ENCODE results near the gene ALG14.

- TF ChIP-seq SPI1 (IDR thresholded peaks at IDR 0.05; ENCODE audit: borderline replicate concordance, low read depth): no peak
- no peak for TF ChIP-seq CTCF (IDR thresholded peaks at IDR 0.05; ENCODE audit: insufficient read depth, low read length)
These were observed 79.7 kb downstream of the ALG14 start for GRCh38 chr1:94992863-94993563.
